ENCODE data around the gene BICD1.

- TF ChIP-seq CTCF (IDR thresholded peaks at IDR 0.05) (no peak), EZH2 (IDR thresholded peaks at IDR 0.05; ENCODE audit: borderline replicate concordance, insufficient read depth, low read depth, low read length, poor library complexity, severe bottlenecking) (no peak)
Observed at GRCh38 chr12:32149489-32149888, 42.8 kb downstream of the BICD1 start.
